OCI-LY3 (cell line): ENCODE results near the gene B3GALT6.

Source experiments
- H2AFZ ChIP-seq: fragments of 200-600, 300-600 bp; shearing (Covaris generic); 2 replicates; pipeline ENCODE4 v1.6.0; 2014; ENCODE audit warnings: antibody characterized with exemption, low read depth, low read length
- H3K27ac ChIP-seq: fragments of 200-600, 300-600 bp; sonication (generic); 2 replicates; pipeline ENCODE4 v1.5.1; 2014; ENCODE audit warnings: mild to moderate bottlenecking, low read length, moderate library complexity, mixed read lengths
- H3K27me3 ChIP-seq: fragments of 200-600, 300-600 bp; sonication (generic); 2 replicates; pipeline ENCODE4 v1.6.1; 2014; ENCODE audit warnings: low read depth, low read length, mixed read lengths
- H3K36me3 ChIP-seq: fragments of 200-600, 300-600 bp; sonication (generic); replicated peaks from 2 replicates; pipeline ENCODE3; 2014; ENCODE audit warnings: low read depth, low read length, mixed read lengths
- H3K4me1 ChIP-seq: fragments of 300-600, 200-600 bp; sonication (generic); 2 replicates; pipeline ENCODE4 v1.6.1; 2014; ENCODE audit warnings: low read length, mixed read lengths
- H3K4me2 ChIP-seq: fragments of 200-600, 300-600 bp; sonication (generic); 2 replicates; pipeline ENCODE4 v1.6.1; 2014; ENCODE audit warnings: low read length, mixed read lengths
- H3K4me3 ChIP-seq: fragments of 300-600, 200-600 bp; sonication (generic); 2 replicates; pipeline ENCODE4 v1.5.1; 2014; ENCODE audit warnings: antibody characterized with exemption, mild to moderate bottlenecking, low read length, moderate library complexity
- H3K79me2 ChIP-seq: fragments of 300-600, 200-600 bp; shearing (Covaris generic); 2 replicates; pipeline ENCODE4 v1.6.1; 2014; ENCODE audit warnings: mild to moderate bottlenecking, low read length, mixed read lengths
- H3K9ac ChIP-seq: fragments of 300-600, 200-600 bp; shearing (Covaris generic); 2 replicates; pipeline ENCODE4 v1.6.0; 2014; ENCODE audit warnings: mild to moderate bottlenecking, low read length, moderate library complexity
- H3K9me3 ChIP-seq: fragments of 200-600, 300-600 bp; shearing (Covaris generic); 2 replicates; pipeline ENCODE4 v1.6.1; 2014; ENCODE audit warnings: low read length, mixed read lengths; ENCODE audit not compliant: insufficient read depth
- H4K20me1 ChIP-seq: fragments of 200-600, 300-600 bp; sonication (generic); 2 replicates; pipeline ENCODE4 v1.6.1; 2016; ENCODE audit warnings: low read length, mixed read lengths; ENCODE audit not compliant: insufficient read depth
- CTCF ChIP-seq: fragments of 200-600, 300-600 bp; sonication (generic); IDR thresholded peaks from 2 replicates; pipeline ENCODE4 v1.5.1; 2014; ENCODE audit warnings: antibody characterized with exemption, low read length, low read depth
- EZH2phosphoT487 ChIP-seq: fragments of 200-600 bp; shearing (Covaris generic); IDR thresholded peaks from 2 replicates; pipeline ENCODE4 v1.6.1; 2018; ENCODE audit warnings: antibody characterized with exemption, mixed run types, low read depth

Gene B3GALT6

GRCh38 chr1:1272341-1273208 lies 40.5 kb downstream of the B3GALT6 start:
- peaks cover 33% of the 10 kb centered on the region for H4K20me1 ChIP-seq
- peak overlapping the region; percentile 98 for H3K4me2 ChIP-seq
- H3K9ac ChIP-seq, result peak overlapping the region; percentile 85
- no peaks in the 10 kb centered on the region for H3K27me3 ChIP-seq
- TF ChIP-seq EZH2phosphoT487, result no peak
- TF ChIP-seq CTCF, result no peak
- no peaks in the 10 kb centered on the region for H3K9me3 ChIP-seq
- H3K27ac ChIP-seq, result peak overlapping the region; percentile 17; the same call in 1 of the 2 replicates
- peaks cover 61% of the 10 kb centered on the region for H3K79me2 ChIP-seq
- peak overlapping the region; percentile 98 for H3K4me3 ChIP-seq
- no peak overlapping the region for H2AFZ ChIP-seq
- peaks cover 15% of the 10 kb centered on the region for H3K36me3 ChIP-seq
- H3K4me1 ChIP-seq, result peaks cover 19% of the 10 kb centered on the region

- Histone ChIP-seq H3K4me3 (peak overlapping the region; percentile 98), H4K20me1 (peaks cover 33% of the 10 kb centered on the region), H3K27me3 (no peaks in the 10 kb centered on the region), H3K4me1 (peaks cover 19% of the 10 kb centered on the region), H3K36me3 (peaks cover 13% of the 10 kb centered on the region), H3K9ac (peak overlapping the region; percentile 85), H2AFZ (no peak overlapping the region), H3K27ac (peak overlapping the region; percentile 17; the same call in 1 of the 2 replicates), H3K4me2 (peak overlapping the region; percentile 98), H3K79me2 (peaks cover 55% of the 10 kb centered on the region), H3K9me3 (no peaks in the 10 kb centered on the region)
- TF ChIP-seq CTCF (no peak), EZH2phosphoT487 (no peak)
Observed at GRCh38 chr1:1273209-1273511, 41.1 kb downstream of the B3GALT6 start.

GRCh38 chr1:1273512-1274298 lies 41.7 kb downstream of the B3GALT6 start, which contains the start of gene UBE2J2:
Gene UBE2J2 (minus strand): TSS chr1:1273854. CDS start chr1:1267992, 5,862 bp downstream.
- Histone ChIP-seq H2AFZ (peak within 1 kb of the TSS; percentile 62; the same call in 1 of the 2 replicates), H3K27me3 (no peaks in the 10 kb centered on the region), H3K4me2 (peak within 1 kb of the TSS; percentile 98), H3K4me3 (peak within 1 kb of the TSS; percentile 98), H3K27ac (peak within 1 kb of the TSS; percentile 25; the same call in 1 of the 2 replicates), H3K79me2 (peaks cover 49% of the 10 kb centered on the region), H3K9me3 (no peaks in the 10 kb centered on the region), H3K36me3 (peaks cover 10% of the 10 kb centered on the region), H3K4me1 (peaks cover 19% of the 10 kb centered on the region), H3K9ac (peak within 1 kb of the TSS; percentile 85), H4K20me1 (peaks cover 30% of the 10 kb centered on the region)
- TF ChIP-seq CTCF, result no peak
- no peak for TF ChIP-seq EZH2phosphoT487
